Measurements from ENCODE around the gene FBN1.

The FBN1 gene

DNA sequence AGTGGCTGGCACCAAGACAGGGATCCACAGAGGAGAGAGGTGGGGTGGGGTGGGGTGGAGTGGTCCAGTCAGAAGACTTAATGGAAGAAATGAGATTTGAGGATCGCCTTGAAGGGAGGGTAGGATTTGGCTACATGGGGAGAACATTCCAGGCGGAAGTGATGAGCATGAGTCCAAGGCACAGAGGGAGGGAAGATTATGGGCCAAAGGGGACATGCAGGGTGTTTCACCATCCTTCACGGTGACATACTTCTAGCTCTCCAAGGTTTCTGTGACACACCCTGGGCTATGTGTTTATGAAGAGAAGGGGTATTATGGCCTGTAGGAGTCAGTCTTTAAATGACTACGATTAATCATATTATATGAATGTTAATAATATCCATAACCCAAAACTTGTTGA lies 7.7 kb upstream of the FBN1 start:
- TF ChIP-seq, protein P1, sequence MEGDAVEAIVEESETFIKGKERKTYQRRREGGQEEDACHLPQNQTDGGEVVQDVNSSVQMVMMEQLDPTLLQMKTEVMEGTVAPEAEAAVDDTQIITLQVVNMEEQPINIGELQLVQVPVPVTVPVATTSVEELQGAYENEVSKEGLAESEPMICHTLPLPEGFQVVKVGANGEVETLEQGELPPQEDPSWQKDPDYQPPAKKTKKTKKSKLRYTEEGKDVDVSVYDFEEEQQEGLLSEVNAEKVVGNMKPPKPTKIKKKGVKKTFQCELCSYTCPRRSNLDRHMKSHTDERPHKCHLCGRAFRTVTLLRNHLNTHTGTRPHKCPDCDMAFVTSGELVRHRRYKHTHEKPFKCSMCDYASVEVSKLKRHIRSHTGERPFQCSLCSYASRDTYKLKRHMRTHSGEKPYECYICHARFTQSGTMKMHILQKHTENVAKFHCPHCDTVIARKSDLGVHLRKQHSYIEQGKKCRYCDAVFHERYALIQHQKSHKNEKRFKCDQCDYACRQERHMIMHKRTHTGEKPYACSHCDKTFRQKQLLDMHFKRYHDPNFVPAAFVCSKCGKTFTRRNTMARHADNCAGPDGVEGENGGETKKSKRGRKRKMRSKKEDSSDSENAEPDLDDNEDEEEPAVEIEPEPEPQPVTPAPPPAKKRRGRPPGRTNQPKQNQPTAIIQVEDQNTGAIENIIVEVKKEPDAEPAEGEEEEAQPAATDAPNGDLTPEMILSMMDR (IDR thresholded peaks at IDR 0.05; ENCODE audit: low read length, missing control alignments) = no peak

DNA sequence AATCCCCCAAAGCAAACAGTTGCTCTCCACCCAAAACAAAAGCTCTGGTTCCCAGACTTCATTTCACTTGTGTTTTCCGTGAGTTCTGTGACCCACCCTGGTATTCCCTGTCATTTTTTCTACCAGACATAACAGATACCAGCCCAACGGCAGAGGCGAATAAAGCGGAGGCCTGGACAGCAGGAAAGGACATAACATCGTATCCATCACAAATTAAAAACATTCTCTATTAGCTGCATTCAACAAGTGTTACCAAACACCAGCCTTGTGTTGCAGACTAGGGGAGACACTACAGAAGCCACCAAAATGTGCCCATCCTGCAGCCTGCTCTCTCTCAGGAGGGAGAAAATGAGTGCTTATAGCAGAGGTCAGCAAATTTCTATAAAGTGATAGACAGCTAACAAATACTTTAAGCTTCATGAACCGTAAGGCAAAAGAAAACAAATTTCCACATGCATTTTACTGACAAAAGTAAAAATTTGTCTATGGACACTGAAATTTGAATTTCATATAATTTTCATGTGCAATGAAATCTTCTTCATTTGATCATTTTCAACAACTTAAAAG lies 7.1 kb upstream of the FBN1 start:
- DNase-seq (ENCODE audit: low read depth) = no peak
- H3K4me3 ChIP-seq (replicated peaks; ENCODE audit: low read depth, low read length) = no peak overlapping the region
- TF ChIP-seq, protein P1 (IDR thresholded peaks at IDR 0.05; ENCODE audit: low read length, missing control alignments) = no peak

More for the DNA sequence above, 7.7 kb upstream of the FBN1 start:
- no peak overlapping the region for H3K4me3 ChIP-seq (replicated peaks; ENCODE audit: low read depth, low read length)
- no peak for DNase-seq (ENCODE audit: low read depth)

DNA sequence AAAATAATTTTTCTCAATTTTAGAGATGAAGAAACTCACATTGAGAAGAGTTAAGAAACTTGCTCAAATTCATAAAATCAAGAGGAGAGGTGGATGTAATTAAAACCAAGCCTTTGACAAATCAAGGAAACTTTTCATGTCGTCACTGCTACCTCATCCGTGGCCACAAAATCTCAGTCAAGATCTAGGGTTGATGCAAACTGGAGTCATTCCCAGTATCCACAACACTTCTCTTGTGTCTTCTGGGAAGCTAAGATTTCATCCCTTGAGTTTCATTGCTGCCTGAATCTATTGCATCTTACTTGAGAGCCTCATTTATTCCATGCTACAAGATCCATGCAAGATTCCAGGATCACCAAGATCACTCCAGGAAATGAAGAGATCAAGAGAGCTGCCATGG lies 5.4 kb upstream of the FBN1 start:
- TF ChIP-seq, protein P1 (IDR thresholded peaks at IDR 0.05; ENCODE audit: low read length, missing control alignments) = no peak
- no peak overlapping the region for H3K4me3 ChIP-seq (replicated peaks; ENCODE audit: low read depth, low read length)
- DNase-seq (ENCODE audit: low read depth) = no peak

DNA sequence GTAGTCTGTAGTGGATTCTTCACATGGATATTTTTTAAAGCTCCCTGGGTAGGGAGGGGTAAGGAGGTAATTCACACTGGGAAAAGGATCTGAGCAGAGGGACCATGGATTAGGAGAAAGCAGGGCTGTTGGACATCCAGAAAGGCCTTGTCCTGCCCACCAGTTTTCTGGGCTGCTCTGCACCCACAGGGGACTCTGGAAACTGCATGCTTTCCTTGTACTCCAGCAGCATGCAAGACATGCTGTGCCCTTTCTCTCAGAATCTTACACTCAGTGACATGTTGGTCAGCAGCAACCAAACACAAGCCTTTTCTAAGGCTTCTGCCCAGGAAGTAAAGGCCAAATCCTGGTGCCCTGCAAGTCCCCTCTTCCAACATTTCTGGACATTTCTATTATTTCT lies 2.5 kb upstream of the FBN1 start:
- TF ChIP-seq, protein P1 (IDR thresholded peaks at IDR 0.05; ENCODE audit: low read length, missing control alignments) = peak; percentile 56
- peak; percentile 64 for DNase-seq (ENCODE audit: low read depth)
- H3K4me3 ChIP-seq (replicated peaks; ENCODE audit: low read depth, low read length) = no peak overlapping the region

DNA sequence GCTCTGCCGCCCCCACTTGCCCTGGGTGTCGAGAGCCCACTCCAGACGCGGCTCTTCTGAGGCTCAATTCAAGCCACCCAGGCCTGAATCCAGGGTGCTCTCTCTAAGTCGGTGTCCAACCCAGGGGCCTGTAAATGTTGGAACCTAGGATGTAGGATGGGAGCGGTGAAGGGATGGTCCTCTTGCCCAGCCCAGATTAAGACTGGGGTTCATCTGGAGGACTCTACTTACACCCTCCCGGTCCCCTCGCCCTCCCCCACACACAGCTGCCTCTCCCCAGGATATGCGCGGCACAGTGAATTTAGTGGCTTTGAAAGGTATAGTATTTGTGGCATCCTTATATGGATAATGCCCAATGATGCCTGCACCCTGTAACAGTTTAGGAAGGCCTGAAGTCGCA lies 822 bp upstream of the FBN1 start:
- TF ChIP-seq, protein P1 (IDR thresholded peaks at IDR 0.05; ENCODE audit: low read length, missing control alignments) = no peak
- no peak for DNase-seq (ENCODE audit: low read depth)
- peak overlapping the region; percentile 78 for H3K4me3 ChIP-seq (replicated peaks; ENCODE audit: low read depth, low read length)

DNA sequence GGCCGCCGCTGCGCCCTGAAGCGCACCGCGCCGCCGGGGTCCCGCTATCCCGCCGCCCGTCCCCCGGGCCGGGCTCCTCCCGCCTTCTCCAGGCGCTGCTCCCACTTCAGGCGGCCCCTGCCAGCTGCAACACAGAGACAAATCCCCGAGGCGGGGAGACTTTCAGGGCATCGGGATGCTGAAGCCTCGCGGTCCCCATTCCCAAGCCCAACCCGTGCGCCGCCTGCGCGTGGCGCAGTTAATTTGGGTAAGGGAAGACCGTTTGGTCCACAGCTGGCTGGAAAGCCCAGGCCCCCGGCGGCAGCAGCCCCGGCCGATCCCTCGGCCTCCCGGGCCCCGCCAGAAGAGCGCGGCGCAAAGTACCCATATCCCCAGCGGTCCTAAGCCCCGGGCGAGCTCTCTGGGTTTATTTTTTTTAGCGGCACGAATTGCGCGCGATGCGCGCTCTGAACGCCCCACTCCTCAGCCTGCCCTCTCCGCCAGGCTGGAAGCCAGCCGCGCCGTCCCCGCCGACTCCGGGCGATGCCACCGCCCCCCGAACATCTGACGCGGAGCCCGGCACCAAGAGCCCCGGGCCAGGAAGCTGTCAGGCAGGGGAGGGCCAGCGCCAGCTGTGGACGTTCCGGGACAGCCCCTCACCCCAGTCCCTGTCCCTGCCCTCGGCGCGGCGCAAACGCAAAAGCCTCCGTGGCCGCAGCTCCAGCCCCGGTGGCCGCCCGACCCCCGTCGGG lies 517 bp downstream of the FBN1 start:
- peak overlapping the region; percentile 78 for H3K4me3 ChIP-seq (replicated peaks; ENCODE audit: low read depth, low read length)

More for the DNA sequence above, 517 bp downstream of the FBN1 start:
- DNase-seq (ENCODE audit: low read depth) = peak; percentile 68
- TF ChIP-seq, protein P1 (IDR thresholded peaks at IDR 0.05; ENCODE audit: low read length, missing control alignments) = no peak

Measured in fibroblast of pulmonary artery (primary cell).